ENCODE data around the gene ZBTB42.

Gene ZBTB42

GRCh38 chr14:104826189-104826860 lies 25.4 kb downstream of the ZBTB42 start:
- TF ChIP-seq CTCF (IDR thresholded peaks at IDR 0.05), result peak; percentile 82

- no peak for TF ChIP-seq CTCF (IDR thresholded peaks at IDR 0.05)
Measured at GRCh38 chr14:104826861-104827176, 25.9 kb downstream of the ZBTB42 start.

- peak; percentile 31; the same call in 1 of the 2 replicates for TF ChIP-seq CTCF (IDR thresholded peaks at IDR 0.05)
Measured at GRCh38 chr14:104827177-104828055, 26.5 kb downstream of the ZBTB42 start.

GRCh38 chr14:104830781-104831180 lies 29.9 kb downstream of the ZBTB42 start:
- no peak for TF ChIP-seq CTCF (IDR thresholded peaks at IDR 0.05)

GRCh38 chr14:104841730-104842129 lies 40.8 kb downstream of the ZBTB42 start:
- no peak for TF ChIP-seq CTCF (IDR thresholded peaks at IDR 0.05)

GRCh38 chr14:104843006-104843405 lies 42.1 kb downstream of the ZBTB42 start:
- TF ChIP-seq CTCF (IDR thresholded peaks at IDR 0.05), result no peak

GRCh38 chr14:104843442-104844305 lies 42.8 kb downstream of the ZBTB42 start:
- TF ChIP-seq CTCF (IDR thresholded peaks at IDR 0.05), result no peak

All from LNCAP (cell line).